NB4 (cell line): Measurements from ENCODE around the gene OSBPL10.
"Not testable (repeated sequence)": the region's sequence is repeated elsewhere in the genome, so short reads cannot be mapped to it uniquely, and the experiment has no call there.

Source experiments
- MAX ChIP-seq: IDR thresholded peaks from 2 replicates; pipeline ENCODE4 v1.6.1; 2011; ENCODE audit warnings: low read depth, low read length
- MYC ChIP-seq: IDR thresholded peaks from 2 replicates; pipeline ENCODE4 v1.6.1; 2011; ENCODE audit warnings: low read depth, low read length
- POLR2A ChIP-seq: IDR thresholded peaks from 2 replicates; pipeline ENCODE4 v1.6.1; 2011; ENCODE audit warnings: mild to moderate bottlenecking; ENCODE audit not compliant: insufficient read length; ENCODE audit errors: extremely low read depth
- TF ChIP-seq, protein P1 (sequence below): IDR thresholded peaks from one replicate; pipeline ENCODE4 v1.5.1; 2012; ENCODE audit warnings: low read depth, low read length

DNA sequence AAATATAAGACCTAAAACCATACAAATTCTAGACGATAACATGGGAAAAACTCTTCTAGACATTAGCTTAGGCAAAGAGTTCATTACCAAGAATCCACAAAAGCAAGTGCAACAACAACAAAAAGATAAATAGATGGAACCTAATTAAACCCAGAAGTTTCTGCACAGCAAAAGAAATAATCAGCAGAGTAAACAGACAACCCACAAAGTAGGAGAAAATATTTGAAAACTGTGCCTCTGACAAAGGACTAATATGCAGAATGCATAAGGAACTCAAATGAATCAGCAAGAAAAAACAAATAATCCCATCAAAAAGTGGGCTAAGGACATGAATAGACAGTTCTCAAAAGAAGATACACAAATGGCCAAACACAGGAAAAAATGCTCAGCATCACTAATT lies 198.8 kb downstream of the OSBPL10 start:
- TF ChIP-seq, protein P1, sequence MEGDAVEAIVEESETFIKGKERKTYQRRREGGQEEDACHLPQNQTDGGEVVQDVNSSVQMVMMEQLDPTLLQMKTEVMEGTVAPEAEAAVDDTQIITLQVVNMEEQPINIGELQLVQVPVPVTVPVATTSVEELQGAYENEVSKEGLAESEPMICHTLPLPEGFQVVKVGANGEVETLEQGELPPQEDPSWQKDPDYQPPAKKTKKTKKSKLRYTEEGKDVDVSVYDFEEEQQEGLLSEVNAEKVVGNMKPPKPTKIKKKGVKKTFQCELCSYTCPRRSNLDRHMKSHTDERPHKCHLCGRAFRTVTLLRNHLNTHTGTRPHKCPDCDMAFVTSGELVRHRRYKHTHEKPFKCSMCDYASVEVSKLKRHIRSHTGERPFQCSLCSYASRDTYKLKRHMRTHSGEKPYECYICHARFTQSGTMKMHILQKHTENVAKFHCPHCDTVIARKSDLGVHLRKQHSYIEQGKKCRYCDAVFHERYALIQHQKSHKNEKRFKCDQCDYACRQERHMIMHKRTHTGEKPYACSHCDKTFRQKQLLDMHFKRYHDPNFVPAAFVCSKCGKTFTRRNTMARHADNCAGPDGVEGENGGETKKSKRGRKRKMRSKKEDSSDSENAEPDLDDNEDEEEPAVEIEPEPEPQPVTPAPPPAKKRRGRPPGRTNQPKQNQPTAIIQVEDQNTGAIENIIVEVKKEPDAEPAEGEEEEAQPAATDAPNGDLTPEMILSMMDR: not testable (repeated sequence)
- not testable (repeated sequence) for TF ChIP-seq MYC, POLR2A, MAX
